ENCODE results near the gene DUSP28.
"Not testable (repeated sequence)": the region's sequence is repeated elsewhere in the genome, so short reads cannot be mapped to it uniquely, and the experiment has no call there.

DUSP28 gene

DNA sequence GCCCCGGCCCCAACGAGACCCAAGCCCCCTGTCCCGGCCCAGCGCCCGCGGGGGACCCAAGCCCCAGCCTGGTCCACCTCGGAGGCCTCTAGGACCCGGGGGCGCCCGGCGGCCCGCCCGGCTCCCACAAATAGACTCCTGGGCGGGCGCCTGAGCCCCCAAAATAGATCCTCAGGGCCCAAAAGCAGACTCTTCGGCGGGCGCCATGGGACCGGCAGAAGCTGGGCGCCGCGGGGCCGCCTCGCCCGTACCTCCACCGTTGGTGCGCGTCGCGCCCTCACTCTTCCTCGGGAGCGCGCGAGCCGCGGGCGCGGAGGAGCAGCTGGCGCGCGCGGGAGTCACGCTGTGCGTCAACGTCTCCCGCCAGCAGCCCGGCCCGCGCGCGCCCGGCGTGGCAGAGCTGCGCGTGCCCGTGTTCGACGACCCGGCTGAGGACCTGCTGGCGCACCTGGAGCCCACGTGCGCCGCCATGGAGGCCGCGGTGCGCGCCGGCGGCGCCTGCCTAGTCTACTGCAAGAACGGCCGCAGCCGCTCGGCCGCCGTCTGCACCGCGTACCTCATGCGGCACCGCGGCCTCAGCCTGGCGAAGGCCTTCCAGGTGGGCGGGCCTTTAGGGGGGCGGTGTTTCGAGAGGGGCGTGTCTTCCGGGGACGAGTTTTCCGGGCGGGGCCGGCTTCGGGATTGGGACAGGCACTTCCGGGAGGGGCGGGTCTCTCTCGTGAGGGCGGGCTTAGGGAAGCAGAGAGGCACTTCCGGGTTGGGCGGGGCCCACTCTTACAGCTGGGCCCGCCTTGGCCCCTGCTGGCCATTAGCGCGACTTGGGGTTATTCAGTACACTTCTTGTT, 545 bp downstream of the DUSP28 start:
- DNase-seq = peak; percentile 99 to 100 (median 99)

DNA sequence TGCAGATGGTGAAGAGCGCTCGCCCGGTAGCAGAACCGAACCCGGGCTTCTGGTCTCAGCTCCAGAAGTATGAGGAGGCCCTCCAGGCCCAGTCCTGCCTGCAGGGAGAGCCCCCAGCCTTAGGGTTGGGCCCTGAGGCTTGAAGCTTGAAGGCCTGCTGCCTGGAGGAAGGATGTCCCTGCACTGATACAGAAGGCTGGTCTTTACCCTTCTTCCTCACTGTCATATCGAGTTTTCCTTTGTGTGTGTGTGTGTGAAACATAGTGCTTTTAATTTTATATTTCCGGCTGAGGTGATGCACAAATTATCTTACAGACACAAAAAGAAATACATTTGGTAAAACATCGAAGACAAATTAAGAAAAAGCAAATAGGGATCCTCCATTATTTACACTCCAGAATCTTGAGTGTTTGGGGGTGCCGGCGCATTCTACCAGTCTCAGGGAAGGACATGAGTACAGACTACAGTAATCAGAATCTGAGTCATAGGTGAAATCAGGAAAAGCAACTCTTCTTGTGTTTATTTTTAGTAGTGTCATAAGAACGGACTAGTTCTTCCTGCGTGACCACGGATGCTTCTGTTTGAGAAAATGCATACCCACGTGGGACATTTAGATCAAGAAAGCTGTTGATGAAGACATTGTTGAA, 1.3 kb downstream of the DUSP28 start:
- DNase-seq = peak; percentile 71 to 90 (median 80)

DNA sequence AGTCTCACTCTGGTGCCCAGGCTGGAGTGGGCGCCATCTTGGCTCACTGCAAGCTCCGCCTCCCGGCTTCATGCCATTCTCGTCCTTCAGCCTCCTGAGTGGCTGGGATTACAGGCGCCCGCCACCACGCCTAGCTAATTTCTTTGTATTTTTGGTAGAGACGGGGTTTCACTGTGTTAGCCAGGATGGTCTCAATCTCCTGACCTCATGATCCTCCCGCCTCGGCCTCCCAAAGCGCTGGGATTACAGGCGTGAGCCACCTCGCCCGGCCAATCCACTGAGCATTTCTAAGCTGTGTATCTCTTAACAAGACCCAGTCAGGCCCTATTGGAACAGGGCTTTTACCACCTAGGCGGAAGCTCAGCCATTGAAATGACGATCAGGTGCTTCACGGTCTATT, 3.1 kb downstream of the DUSP28 start:
- not testable (repeated sequence) for DNase-seq

DNA sequence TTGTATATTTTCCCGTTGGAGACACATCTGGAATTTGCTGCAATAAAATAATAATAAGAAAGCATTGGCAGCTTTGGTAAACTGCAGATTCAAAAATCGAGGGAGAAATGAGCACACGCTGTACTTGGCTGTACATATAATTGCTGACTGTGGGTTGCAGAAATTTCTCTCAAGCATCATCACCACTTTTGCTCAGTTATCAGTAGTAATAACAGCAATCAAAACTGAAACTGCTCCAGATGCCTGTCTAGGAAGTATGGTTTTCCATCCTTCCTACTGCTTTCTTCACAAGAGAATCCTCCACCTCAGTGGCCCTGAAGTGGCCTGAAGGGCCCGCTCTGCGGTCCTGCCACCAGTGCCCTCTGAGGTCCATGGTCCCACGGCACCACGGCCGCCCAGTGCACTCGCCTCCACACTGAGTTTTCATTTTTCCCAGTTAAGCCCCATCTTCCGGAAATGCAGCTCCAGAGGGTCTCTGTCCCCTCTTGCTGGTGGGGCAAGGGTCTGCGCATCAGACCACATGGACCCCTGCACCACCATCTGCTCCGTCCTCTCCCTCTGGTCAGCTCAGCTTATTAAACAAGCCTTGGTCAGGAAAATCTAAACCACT, 3.9 kb downstream of the DUSP28 start:
- no peak for DNase-seq

DNA sequence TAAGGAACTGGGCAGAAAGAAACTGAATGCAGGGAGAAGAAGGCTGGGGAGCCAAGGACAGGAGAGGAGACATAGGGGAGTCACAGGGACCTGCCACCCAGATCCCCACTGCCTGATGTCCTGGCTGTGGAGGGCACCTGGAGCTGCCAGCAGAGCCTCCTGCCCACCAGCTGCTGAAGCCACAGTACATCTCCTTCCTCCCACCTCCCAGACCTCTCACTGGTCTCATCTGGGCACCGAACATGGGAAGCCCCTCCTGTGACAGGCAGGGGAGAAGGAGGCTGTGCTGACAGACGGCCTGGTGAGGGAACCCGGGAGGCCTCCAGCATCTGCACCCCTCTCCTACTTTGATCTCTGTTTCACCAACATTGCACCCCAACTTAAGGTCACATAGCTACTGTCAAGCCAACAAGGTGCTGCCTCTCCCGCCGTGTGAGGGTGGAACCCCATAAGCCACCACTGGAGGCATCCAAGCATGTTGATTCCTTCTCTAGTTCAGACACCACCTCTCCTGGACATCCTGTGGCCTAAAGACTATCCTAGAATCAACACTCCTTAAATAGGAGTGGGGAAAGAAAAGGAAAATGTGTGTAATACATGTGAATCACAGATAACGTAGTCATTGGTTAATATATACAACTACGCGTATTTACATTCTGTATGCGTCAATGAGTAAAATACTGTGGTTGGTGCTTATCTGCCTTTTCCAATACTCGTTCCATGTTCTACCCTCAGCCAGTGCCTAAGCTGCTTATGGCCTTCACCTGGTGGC, 4.6 kb downstream of the DUSP28 start:
- DNase-seq = peak in 2 of 4 experiments; percentile 27 to 42

DNA sequence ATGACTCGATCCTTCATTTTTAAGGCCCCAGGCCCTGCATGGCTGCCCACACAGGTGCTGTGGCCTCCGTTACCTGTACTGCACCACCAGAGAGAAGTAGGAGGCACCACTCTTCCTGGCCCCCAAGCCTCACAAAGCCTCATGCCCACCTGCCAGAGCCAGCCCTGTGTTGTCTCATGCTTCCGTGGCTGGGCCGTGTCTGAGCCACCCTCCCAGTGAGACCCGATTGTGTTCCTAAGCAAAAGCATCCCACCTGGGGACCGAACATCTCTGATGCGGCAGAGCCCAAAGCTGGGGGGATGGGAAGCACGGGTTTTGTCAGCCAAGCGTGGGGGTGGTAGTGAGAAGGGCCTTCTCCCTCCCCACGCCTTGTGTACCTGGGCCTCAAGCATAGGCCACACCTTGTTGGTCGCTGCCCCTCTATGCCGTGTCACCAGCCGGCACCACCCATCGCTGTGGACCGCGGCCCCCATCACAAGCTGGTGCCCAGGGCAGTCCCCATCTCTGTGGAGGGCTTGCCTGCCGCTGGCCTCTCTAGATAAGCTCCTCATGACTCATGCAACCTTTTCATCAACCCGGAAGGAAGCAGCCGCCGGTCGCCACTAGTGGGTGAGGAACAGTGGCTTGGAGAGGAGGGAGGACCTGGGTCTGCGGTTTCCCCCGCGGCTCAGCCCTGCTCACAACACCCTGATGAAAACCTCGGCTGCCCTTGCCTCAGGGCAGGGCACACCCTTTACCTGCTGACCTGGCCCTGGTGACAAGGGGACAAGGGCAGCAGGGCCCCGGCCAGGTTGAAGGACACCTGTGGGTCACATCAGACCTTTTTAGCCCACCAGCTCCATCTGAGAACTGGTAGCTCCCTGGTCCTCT, 5.4 kb downstream of the DUSP28 start:
- peak; percentile 88 to 94 (median 94) for DNase-seq

DNA sequence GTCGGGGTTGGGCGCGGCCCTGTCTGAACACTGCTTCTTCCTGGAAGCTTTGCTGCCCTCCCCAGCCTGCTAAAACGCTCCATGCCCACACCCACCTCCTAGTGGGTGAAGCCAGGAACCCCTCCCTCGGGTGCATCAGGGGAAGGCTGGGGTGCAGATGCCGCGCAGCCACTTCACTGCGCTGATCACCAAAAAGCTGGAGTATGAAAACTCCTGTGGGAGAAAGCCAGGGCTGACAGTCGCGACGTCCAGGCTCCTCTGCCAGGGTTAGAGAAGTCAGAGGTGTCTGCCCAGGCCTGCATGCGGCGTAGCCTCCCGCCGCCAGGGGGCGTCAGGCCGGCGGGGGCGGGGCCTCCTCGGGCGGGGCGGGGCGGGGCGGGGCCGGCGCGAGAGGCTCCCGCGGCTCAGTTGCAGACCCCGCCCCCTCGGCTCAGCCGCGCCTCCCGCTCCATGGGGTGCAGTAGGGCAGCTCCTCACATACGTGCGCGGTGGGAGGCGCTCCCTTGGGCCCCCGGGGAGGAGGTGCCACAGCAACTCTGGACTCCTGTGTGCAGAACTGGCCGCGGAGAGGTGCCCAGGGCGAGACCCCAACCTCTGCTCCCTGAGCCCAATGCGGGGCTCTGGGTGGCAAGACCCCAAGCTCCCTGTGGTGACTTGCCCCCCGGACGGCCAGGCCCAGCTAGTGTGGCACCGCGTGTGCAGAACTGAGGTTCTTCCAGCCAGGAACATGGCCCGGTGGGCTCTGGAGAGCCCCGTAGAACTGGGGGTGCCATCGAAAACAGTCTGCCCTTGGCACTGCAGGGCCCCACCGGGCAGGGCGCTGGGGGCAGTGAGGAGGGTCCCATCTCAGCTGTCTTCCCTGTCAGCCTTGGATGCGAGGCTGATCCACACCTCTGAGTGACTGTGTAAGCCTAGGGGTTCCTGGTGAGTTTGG, 6.3 kb downstream of the DUSP28 start:
- DNase-seq = peak; percentile 96 to 98 (median 97)

DNA sequence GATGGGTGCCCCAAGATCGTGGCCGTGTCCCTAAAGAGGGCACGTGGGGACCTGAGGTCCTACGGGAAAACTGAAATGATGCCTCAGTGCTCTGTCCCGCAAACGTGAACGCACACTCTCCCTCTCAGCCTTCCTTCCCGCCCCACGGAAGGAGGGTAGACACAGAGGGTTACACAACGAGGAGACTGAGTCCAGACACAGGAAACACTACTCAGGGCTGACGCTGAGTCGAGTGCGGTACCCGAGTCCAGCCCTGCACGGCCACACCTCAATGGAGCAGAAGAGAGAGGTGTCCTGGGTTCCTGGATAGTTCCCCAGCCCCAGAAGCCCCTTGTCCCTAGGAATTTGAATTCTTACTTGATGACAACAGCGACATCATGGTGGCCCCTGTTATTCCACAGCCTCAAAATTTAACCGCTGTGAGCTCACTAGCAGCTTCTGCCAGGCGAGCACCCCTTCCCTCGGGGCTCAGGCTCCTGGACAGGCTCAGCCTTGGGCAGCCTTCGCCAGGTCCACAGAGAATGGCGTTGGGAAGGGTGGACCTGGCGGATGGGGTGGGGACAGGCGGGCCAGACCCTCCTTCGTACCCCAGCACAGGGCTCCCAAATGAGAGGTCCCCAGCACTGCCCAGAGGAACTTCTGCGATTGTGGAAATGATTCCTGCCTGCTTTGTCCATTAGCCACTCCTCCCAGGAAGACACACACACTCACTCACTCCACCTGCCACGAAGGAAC, 7.1 kb downstream of the DUSP28 start:
- peak in 3 of 4 experiments; percentile 41 to 43 (median 43) for DNase-seq

DNA sequence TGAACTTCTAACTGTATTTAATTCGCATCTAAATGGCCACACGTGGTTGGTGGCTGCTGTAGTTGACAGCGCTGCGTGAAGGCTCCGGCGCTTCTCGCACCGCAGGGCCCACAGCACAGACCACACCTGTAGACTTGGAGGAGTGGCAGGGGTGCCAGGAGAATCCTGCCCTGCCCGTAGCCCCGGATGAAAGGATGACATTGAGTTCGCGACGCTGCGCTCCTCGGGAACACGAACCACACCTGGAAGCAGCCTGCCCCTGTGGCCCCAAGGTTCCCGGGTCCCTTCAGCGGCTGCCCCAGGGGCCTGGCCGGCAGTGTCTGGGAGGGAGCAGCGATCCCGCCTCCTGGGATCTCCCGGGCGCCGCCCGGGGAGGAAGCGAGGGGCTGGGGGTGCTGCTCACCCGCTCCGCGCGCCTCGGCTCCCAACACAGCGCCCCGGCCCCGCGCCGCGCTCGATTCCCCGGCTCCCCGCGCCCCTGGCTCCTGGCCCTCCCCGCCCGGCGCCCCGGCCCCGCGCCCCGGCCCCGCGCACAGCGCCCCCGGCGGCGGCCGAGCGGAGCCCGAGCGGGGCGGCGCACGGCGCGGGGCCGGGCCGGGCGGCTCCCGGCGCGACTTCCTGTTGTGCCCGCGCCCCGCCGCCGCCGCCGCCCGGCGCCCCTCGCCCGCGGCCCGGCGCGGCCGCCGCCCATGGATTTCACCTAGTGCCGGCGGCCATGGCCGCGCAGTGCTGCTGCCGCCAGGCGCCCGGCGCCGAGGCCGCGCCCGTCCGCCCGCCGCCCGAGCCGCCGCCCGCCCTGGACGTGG, 7.9 kb downstream of the DUSP28 start, which contains the start of gene RNPEPL1:
TSS of gene RNPEPL1 (plus strand) at position 613 of the 806 bp plus-strand sequence. CDS start at position 716, 103 bp downstream.
- DNase-seq = peak; percentile 61 to 92 (median 78)

DNA sequence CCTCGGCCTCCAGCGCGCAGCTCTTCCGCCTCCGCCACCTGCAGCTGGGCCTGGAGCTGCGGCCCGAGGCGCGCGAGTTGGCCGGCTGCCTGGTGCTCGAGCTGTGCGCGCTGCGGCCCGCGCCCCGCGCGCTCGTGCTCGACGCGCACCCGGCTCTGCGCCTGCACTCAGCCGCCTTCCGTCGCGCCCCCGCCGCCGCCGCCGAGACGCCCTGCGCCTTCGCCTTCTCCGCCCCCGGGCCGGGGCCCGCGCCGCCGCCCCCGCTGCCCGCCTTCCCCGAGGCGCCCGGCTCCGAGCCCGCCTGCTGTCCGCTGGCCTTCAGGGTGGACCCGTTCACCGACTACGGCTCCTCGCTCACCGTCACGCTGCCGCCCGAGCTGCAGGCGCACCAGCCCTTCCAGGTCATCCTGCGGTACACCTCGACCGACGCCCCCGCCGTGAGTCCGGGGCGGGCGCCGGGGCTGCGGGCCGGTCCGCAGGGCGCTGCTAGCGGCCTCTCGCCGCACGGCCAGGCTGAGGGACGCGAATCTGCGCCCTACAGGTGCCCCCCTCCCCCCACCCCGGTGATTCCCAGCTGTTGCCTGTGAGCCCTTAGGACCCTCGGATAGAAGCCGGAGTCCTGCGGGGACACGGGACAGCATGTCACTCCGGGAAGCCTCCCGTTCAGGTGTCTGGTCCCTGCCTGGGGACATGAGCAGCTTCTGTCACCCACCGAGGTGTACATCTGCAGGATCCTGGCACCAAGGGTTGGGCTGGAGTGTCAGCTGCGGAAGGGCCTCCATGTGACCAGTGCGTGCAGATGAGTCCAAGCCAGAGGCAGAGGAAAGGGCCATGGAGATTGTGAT, 8.7 kb downstream of the DUSP28 start:
- peak; percentile 57 to 89 (median 74) for DNase-seq

DNA sequence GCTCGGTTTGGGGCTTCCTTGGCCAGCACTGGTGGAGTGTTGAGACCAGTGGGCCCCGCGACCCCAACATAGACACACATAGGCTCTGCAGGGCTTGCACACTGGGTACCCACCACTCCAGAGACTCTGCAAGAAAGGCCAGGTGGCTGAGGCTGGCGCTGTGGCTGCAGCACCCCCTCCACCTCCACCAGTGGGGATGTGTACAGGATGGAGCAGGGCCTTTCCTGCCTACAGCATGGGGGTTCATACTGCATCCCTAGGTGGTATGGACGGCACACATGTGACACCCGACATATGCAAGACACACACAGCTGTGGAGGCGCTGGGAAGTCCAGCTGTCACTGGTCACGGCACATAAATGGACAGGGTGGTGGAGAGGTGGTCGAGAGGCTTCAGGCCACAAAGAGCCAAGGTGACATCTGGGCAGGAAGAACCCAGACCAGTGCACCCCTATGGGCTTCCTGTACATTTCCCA, 9.4 kb downstream of the DUSP28 start:
- DNase-seq = no peak

DNA sequence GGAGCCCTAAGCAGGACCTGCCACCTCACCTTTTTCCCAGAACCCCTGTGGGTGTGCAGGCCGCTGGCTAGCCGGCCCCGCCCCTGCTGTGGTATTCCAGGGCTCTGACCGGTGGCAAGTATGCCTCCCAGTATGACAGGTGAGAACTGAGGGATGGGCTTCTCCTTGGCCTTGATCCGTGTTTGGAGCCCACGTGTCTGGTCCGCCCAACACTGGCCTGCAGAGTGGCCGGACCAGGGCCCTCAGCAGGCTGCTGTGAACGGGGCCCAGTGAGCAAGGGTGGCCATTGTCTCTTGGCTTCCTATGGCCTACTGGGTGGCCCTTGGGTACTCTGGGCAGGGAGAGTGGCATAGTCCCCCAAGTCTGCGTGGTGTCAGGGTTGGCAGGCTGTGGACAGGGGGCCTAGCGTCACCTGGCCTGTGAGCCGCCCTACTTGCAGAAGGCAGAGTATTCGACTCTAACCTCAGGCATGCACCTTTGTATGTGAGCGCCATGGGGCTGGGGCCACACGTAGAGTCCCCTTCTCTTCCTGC, 9.9 kb downstream of the DUSP28 start:
- DNase-seq = no peak

DNA sequence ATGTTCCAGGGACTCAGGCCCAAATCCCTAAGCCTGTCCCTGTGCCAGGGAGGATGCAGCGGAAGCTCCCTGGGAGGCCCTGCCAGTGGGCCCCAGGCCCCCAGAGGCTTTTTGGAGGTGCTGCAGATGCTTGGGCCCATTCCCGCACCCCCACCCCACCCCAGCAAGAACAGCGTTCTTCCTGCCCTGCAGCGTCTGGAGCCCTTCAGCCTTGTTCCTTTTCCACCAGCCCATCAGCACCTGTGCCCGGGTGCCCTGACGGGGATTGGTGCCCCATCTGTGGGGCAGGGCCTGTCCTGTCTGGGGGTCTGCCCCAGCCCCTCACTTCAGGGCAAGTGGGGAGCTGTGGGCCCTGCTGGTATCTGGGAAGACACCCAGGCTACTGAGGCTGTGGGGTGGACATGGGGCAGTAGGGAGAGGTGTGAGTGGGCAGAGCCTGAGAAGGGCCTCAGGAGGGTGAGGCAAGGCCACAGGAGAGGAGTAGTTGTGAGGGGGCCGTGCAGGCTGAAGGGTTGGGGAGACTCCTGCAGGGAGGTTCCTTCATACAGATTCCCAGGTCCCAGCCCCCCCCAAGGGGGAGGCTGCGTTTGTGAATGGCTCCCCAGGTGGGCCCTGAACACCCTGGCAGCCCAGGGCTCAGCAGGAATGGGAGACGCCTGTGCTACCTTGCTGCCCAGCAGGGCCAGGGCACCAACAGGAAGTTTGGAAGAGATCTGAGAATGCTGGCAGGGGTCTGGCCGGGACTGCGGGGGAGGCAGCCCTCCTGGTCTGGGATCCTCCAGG, 10.6 kb downstream of the DUSP28 start:
- DNase-seq = no peak

DNA sequence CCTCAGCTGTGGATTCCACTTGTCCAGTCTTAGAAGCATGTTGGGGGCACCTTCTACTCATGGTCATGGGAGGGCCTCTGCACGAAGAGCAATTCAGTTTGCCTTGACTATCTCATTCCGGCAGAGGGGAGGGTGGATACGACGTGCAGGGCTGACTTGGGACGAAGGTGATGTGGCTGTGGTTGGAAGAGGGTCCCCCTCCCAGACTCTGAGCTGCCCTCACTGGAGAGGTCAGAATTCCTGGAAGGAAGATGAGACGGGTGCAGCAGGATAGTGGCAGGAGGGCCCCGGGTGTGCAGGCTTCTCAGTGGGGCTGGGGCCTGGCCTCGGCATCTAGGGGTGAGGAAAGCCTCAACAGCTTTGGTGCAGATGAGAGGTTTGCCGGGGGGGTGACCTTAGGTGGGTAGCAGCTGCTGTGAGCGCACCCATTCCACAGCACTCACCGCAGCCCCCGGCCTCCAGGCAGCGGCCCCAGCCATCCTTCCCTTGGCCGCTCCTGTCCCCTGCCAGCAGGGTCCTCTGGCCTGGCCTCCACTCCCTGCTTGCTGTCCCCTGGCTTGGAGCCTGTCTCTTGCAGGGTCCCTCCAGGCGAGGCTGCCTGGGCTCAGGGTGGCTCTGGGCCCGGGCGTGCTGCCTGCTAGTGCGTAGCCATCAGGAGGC, 11.3 kb downstream of the DUSP28 start:
- no peak for DNase-seq

DNA sequence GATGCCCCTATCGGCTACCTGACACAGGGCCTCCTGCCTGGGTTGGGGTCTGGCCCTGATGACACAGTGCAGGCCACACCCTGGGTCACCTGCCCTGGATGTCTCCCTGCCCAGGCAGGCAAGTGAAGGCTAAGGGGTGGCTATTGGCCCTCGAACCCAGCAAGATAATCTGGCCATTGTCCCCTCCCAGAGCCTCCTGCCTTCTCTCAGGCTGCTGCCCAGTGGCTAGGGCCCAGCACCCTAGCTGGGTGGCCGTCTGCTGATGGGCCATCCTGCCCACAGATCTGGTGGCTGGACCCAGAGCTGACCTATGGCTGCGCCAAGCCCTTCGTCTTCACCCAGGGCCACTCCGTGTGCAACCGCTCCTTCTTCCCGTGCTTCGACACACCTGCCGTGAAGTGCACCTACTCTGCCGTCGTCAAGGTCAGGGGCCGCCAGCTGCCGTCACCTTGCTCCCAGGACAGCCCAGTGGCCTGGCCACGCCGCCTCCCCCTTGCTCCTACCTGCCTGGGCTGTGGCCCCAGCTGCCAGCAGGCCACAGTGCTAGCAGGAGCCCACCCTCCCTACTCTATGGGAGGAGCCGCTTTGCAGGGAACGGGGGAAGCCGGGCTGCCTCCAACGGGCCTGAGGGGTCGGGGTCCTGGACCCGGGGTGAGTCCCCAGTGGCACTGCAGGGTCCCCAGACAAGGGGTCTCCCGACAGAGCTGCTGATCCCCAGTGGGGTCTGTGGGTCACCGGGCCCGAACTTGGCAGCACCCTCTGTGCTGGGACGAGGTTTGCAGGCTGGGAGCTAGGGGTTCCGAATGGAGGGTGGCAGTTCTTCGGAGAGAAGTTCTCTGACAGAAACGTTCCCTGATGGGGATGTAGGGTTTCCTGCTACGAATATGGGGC, 12.2 kb downstream of the DUSP28 start:
- DNase-seq = no peak

All from suppressor macrophage (primary cell).